Neural progenitor cell (in vitro differentiated cells): Measurements from ENCODE around the gene THG1L. TPM values are rescaled to one million over a fixed set of nuclear protein-coding genes. Genes with fewer than 3 reads are reported as not detected.
"Not testable (repeated sequence)": the region's sequence is repeated elsewhere in the genome, so short reads cannot be mapped to it uniquely, and the experiment has no call there.

Experiments
- DNase-seq: peaks from one replicate; pipeline ENCODE4 v3.0.0-alpha.2; 2016; ENCODE audit warnings: low spot score
- H2AFZ ChIP-seq: fragments of 200-600 bp; sonication (generic); replicated peaks from 2 replicates; pipeline ENCODE4 v1.6.1; 2016; ENCODE audit warnings: antibody characterized with exemption
- H3F3A ChIP-seq: fragments of 200-600 bp; sonication (generic); 2 replicates; pipeline ENCODE4 v1.6.1; 2016; ENCODE audit warnings: antibody characterized with exemption, low read depth
- H3K27ac ChIP-seq: fragments of 200-600 bp; sonication (generic); 2 replicates; pipeline ENCODE4 v1.5.1; 2016; ENCODE audit warnings: mild to moderate bottlenecking
- H3K27me3 ChIP-seq: fragments of 200-600 bp; sonication (generic); 2 replicates; pipeline ENCODE4 v1.6.1; 2016; ENCODE audit warnings: mild to moderate bottlenecking, moderate library complexity
- H3K36me3 ChIP-seq: fragments of 200-600 bp; sonication (generic); 2 replicates; pipeline ENCODE4 v1.5.1; 2016
- H3K4me1 ChIP-seq: fragments of 200-600 bp; sonication (generic); 2 replicates; pipeline ENCODE4 v1.6.1; 2016; ENCODE audit warnings: mixed run types
- H3K4me2 ChIP-seq: fragments of 200-600 bp; sonication (generic); 2 replicates; pipeline ENCODE4 v1.6.1; 2016
- H3K4me3 ChIP-seq: fragments of 200-600 bp; sonication (generic); 2 replicates; pipeline ENCODE4 v1.5.1; 2016
- H3K79me2 ChIP-seq: fragments of 200-600 bp; sonication (generic); 2 replicates; pipeline ENCODE4 v1.6.1; 2016; ENCODE audit warnings: low read depth
- H3K9ac ChIP-seq: fragments of 200-600 bp; sonication (generic); 2 replicates; pipeline ENCODE4 v1.6.1; 2016
- H3K9me3 ChIP-seq: fragments of 200-600 bp; sonication (generic); 2 replicates; pipeline ENCODE4 v1.5.1; 2016; ENCODE audit warnings: low read depth
- H4K20me1 ChIP-seq: fragments of 200-600 bp; sonication (generic); 2 replicates; pipeline ENCODE4 v1.6.1; 2016; ENCODE audit warnings: low read depth
- H3K27ac Mint-ChIP-seq: 3 replicates; pipeline ENCODE4 v1.8.0; 2021; ENCODE audit warnings: mixed read lengths
- H3K27me3 Mint-ChIP-seq: 2 replicates; pipeline ENCODE4 v1.8.0; 2022; ENCODE audit warnings: low read depth, mild to moderate bottlenecking, inconsistent platforms, moderate library complexity, mixed read lengths; ENCODE audit not compliant: insufficient read depth
- H3K36me3 Mint-ChIP-seq: 3 replicates; pipeline ENCODE4 v1.8.0; 2021; ENCODE audit warnings: mixed read lengths
- H3K4me1 Mint-ChIP-seq: 3 replicates; pipeline ENCODE4 v1.8.0; 2021; ENCODE audit warnings: mixed read lengths
- H3K4me3 Mint-ChIP-seq: 3 replicates; pipeline ENCODE4 v1.8.0; 2021; ENCODE audit warnings: mild to moderate bottlenecking, moderate library complexity, mixed read lengths
- H3K9me3 Mint-ChIP-seq: 3 replicates; pipeline ENCODE4 v1.8.0; 2020; ENCODE audit warnings: mixed read lengths
- EZH2 ChIP-seq: fragments of 200-600 bp; sonication (generic); IDR thresholded peaks from 2 replicates; pipeline ENCODE4 v1.6.1; 2017; ENCODE audit warnings: antibody characterized with exemption, mild to moderate bottlenecking, moderate library complexity
- EZH2phosphoT487 ChIP-seq: fragments of 200-600 bp; sonication (generic); IDR thresholded peaks from 2 replicates; pipeline ENCODE4 v1.6.1; 2017; ENCODE audit warnings: antibody characterized with exemption
- total RNA-seq: library from RNA; depleted of rRNA; stranded (reverse); fragments of >200 nt; gene quantifications from 2 replicates; pipeline ENCODE4 v1.2.3, GENCODE V29; 2015; ENCODE audit warnings: low replicate concordance
- TF ChIP-seq, protein P1 (sequence below): fragments of 200-600 bp; sonication (generic); IDR thresholded peaks from 2 replicates; pipeline ENCODE4 v1.5.1; 2017; ENCODE audit warnings: antibody characterized with exemption, mild to moderate bottlenecking

Gene THG1L
- total RNA-seq, 1 donor from 2014 or later = 20.5 TPM

DNA sequence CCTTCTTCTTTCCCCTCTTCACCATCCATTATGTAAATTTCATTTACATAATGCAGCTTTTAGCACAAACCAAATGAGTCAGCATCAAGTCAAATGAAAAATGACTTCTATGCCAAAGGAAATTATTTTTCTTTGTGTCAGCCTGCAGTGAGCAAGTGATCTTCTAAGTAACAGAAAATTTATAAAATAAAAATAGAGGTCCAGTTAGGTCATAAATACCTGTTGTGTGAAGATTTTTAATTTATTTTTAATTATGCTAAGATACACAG is 16.7 kb upstream of the THG1L start:
- H3F3A ChIP-seq = no peaks in the 10 kb centered on the region
- H3K36me3 Mint-ChIP-seq = no peaks in the 10 kb centered on the region
- H3K4me3 Mint-ChIP-seq = no peak overlapping the region
- H3K9ac ChIP-seq = no peak overlapping the region
- H3K27ac ChIP-seq = no peak overlapping the region
- TF ChIP-seq EZH2 = no peak
- TF ChIP-seq, protein P1, sequence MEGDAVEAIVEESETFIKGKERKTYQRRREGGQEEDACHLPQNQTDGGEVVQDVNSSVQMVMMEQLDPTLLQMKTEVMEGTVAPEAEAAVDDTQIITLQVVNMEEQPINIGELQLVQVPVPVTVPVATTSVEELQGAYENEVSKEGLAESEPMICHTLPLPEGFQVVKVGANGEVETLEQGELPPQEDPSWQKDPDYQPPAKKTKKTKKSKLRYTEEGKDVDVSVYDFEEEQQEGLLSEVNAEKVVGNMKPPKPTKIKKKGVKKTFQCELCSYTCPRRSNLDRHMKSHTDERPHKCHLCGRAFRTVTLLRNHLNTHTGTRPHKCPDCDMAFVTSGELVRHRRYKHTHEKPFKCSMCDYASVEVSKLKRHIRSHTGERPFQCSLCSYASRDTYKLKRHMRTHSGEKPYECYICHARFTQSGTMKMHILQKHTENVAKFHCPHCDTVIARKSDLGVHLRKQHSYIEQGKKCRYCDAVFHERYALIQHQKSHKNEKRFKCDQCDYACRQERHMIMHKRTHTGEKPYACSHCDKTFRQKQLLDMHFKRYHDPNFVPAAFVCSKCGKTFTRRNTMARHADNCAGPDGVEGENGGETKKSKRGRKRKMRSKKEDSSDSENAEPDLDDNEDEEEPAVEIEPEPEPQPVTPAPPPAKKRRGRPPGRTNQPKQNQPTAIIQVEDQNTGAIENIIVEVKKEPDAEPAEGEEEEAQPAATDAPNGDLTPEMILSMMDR = no peak
- TF ChIP-seq EZH2phosphoT487 = no peak
- no peaks in the 10 kb centered on the region for H3K9me3 ChIP-seq
- no peak overlapping the region for H3K27ac Mint-ChIP-seq
- no peaks in the 10 kb centered on the region for H4K20me1 ChIP-seq
- no peaks in the 10 kb centered on the region for H3K4me1 ChIP-seq
- no peak overlapping the region for H3K4me3 ChIP-seq
- no peak for DNase-seq
- no peak overlapping the region for H2AFZ ChIP-seq
- no peak overlapping the region for H3K4me2 ChIP-seq
- no peaks in the 10 kb centered on the region for H3K36me3 ChIP-seq
- H3K79me2 ChIP-seq = no peaks in the 10 kb centered on the region
- H3K27me3 Mint-ChIP-seq = no peaks in the 10 kb centered on the region
- no peaks in the 10 kb centered on the region for H3K9me3 Mint-ChIP-seq
- H3K4me1 Mint-ChIP-seq = peaks cover 6% of the 10 kb centered on the region
- no peaks in the 10 kb centered on the region for H3K27me3 ChIP-seq

DNA sequence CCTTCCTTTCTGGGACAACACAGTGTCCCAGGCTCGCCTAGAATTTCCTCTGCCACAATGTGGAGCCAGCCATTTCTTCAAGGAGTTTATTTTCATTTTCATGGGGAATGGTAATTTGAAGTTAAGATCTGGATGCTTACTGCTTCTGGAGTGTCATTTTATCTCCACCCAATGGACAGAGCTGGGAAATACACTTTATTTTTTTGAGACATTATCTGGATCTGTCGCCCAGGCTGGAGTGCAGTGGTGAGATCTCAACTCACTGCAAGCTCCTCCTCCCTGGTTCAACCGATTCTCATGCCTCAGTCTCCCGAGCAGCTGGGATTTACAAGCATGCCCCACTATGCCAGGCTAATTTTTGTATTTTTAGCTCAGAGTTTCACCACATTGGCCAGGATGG is 12.7 kb upstream of the THG1L start:
- no peak overlapping the region for H3K4me2 ChIP-seq
- H3K4me1 ChIP-seq = no peaks in the 10 kb centered on the region

DNA sequence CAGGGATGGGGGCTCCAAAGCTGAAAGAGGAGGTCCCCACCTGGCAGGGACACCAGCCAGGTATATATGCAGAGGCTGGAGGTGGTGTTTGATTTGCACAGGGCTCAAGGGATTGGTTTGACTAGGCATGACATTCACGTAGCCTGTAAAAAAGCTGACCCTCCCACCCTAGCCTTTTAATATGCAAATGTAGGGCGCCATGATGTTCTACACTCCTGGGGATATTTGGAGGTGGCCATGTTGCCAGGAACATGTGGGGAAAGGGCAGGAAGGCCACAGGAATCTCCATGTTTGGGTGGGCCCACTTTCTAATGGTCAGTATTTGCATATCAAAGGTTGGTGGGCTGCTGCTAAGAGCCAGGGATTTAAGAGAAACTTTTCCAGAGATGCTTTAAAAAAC is 12.0 kb upstream of the THG1L start:
- peaks cover 2% of the 10 kb centered on the region for H3K36me3 Mint-ChIP-seq
- peak overlapping the region; percentile 25 for H3K27ac Mint-ChIP-seq
- H3K4me1 ChIP-seq = no peaks in the 10 kb centered on the region
- no peaks in the 10 kb centered on the region for H3K79me2 ChIP-seq
- H3K27me3 Mint-ChIP-seq = peaks cover 6% of the 10 kb centered on the region
- no peak overlapping the region for H3K4me3 ChIP-seq
- no peak overlapping the region for H3K4me2 ChIP-seq
- H3F3A ChIP-seq = no peaks in the 10 kb centered on the region
- no peak overlapping the region for H3K27ac ChIP-seq
- H3K4me1 Mint-ChIP-seq = peaks cover 6% of the 10 kb centered on the region
- H4K20me1 ChIP-seq = no peaks in the 10 kb centered on the region
- H3K9me3 ChIP-seq = no peaks in the 10 kb centered on the region
- TF ChIP-seq EZH2 = no peak
- no peak for TF ChIP-seq EZH2phosphoT487
- TF ChIP-seq, protein P1 = no peak
- no peak for DNase-seq
- H3K36me3 ChIP-seq = no peaks in the 10 kb centered on the region
- H2AFZ ChIP-seq = no peak overlapping the region
- H3K4me3 Mint-ChIP-seq = no peak overlapping the region
- no peaks in the 10 kb centered on the region for H3K27me3 ChIP-seq
- peaks cover 6% of the 10 kb centered on the region for H3K9me3 Mint-ChIP-seq
- no peak overlapping the region for H3K9ac ChIP-seq

More for the DNA sequence above, 12.7 kb upstream of the THG1L start:
- Mint-ChIP-seq H3K4me1 (peaks cover 6% of the 10 kb centered on the region), H3K9me3 (peaks cover 1% of the 10 kb centered on the region), H3K36me3 (peaks cover under 1% of the 10 kb centered on the region), H3K27me3 (peaks cover under 1% of the 10 kb centered on the region), H3K27ac (peak overlapping the region; percentile 81), H3K4me3 (no peak overlapping the region)
- peak overlapping the region; percentile 70 for H2AFZ ChIP-seq
- H3K79me2 ChIP-seq = no peaks in the 10 kb centered on the region
- no peak for TF ChIP-seq EZH2
- TF ChIP-seq, protein P1 = peak; percentile 58
- H3K27me3 ChIP-seq = no peaks in the 10 kb centered on the region
- H3K9me3 ChIP-seq = no peaks in the 10 kb centered on the region
- no peak overlapping the region for H3K27ac ChIP-seq
- peak; percentile 10 for DNase-seq
- no peak overlapping the region for H3K4me3 ChIP-seq
- no peaks in the 10 kb centered on the region for H3K36me3 ChIP-seq
- no peaks in the 10 kb centered on the region for H3F3A ChIP-seq
- no peaks in the 10 kb centered on the region for H4K20me1 ChIP-seq
- H3K9ac ChIP-seq = no peak overlapping the region

DNA sequence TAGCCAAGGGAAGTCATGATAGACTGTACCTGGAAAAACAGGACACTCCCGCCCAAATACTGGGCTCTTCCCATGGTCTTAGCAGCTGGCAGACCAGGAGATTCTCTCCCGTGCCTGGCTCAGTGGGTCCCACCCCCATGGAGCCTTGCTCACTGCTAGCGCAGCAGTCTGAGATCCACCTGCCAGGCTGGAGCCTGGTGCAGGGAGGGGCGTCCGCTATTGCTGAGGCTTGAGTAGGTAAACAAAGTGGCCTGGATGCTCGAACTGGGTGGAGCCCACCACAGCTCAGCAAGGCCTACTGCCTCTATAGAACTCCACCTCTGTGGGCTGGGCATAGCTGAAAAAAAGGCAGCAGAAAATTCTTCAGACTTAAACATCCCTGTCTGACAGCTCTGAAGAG is 10.1 kb upstream of the THG1L start:
- Histone ChIP-seq H3K27ac (no peak overlapping the region), H3K9ac (no peak overlapping the region), H3K27me3 (no peaks in the 10 kb centered on the region), H3K9me3 (no peaks in the 10 kb centered on the region), H2AFZ (no peak overlapping the region), H3K4me2 (no peak overlapping the region), H3K4me3 (no peak overlapping the region), H3K4me1 (no peaks in the 10 kb centered on the region), H3F3A (no peaks in the 10 kb centered on the region), H4K20me1 (no peaks in the 10 kb centered on the region), H3K79me2 (no peaks in the 10 kb centered on the region), H3K36me3 (no peaks in the 10 kb centered on the region)
- TF ChIP-seq EZH2phosphoT487 = no peak
- TF ChIP-seq, protein P1 = no peak
- TF ChIP-seq EZH2 = no peak
- H3K27ac Mint-ChIP-seq = no peak overlapping the region
- H3K36me3 Mint-ChIP-seq = peaks cover 2% of the 10 kb centered on the region
- DNase-seq = no peak
- H3K9me3 Mint-ChIP-seq = peaks cover 7% of the 10 kb centered on the region
- H3K27me3 Mint-ChIP-seq = peaks cover 6% of the 10 kb centered on the region
- peaks cover 6% of the 10 kb centered on the region for H3K4me1 Mint-ChIP-seq
- no peak overlapping the region for H3K4me3 Mint-ChIP-seq

DNA sequence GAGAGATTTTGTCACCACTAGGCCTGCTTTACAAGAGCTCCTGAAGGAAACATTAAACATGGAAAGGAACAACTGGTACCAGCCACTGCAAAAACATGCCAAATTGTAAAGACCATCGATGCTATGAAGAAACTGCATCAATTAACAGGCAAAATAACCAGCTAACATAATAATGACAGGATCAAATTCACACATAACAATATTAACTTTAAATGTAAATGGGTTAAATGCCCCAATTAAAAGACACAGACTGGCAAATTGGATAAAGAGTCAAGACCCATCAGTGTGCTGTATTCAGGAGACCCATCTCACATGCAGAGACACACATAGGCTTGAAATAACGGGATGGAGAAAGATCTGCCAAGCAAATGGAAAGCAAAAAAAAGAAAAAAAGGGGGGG is 8.3 kb upstream of the THG1L start:
- not testable (repeated sequence) for H3K4me3 Mint-ChIP-seq, H3K4me2 ChIP-seq, H3K9me3 Mint-ChIP-seq, H3K27ac Mint-ChIP-seq, H3K4me1 Mint-ChIP-seq, H2AFZ ChIP-seq, H3K9me3 ChIP-seq, H3K4me1 ChIP-seq, H3K27me3 Mint-ChIP-seq, H3F3A ChIP-seq, H3K36me3 Mint-ChIP-seq, H3K27me3 ChIP-seq, H3K4me3 ChIP-seq, H4K20me1 ChIP-seq, H3K9ac ChIP-seq, H3K79me2 ChIP-seq, H3K36me3 ChIP-seq, H3K27ac ChIP-seq, DNase-seq
